Common myeloid progenitor, CD34-positive (primary cell): ENCODE data around the gene SKIDA1.
"Not testable (repeated sequence)": the region's sequence is repeated elsewhere in the genome, so short reads cannot be mapped to it uniquely, and the experiment has no call there.

ENCODE experiments used
- CTCF ChIA-PET: fragments of 350-600 bp; sonication (Branson Sonifier 250); formaldehyde crosslinking; loops from one replicate; lab custom pipeline; 2021; ENCODE audit warnings: antibody characterized with exemption; lab: Charles Lee
- POLR2A ChIA-PET: fragments of 350-600 bp; sonication (Branson Sonifier 250); formaldehyde crosslinking; loops from one replicate; lab custom pipeline; 2021; ENCODE audit warnings: antibody characterized with exemption; lab: Charles Lee
- DNase-seq, 3 donors: peaks; one replicate each; pipeline versions ENCODE4 v3.0.0 to v3.0.0-alpha.2; 2013
- H3K27ac ChIP-seq, 2 experiments: 1 replicate in 1 of 2; 2 replicates in 1 of 2; pipeline ENCODE4 v1.7.0; 2013; ENCODE audit warnings: inconsistent platforms in 2 of 2, low read length in 2 of 2, mild to moderate bottlenecking in 2 of 2, low read depth in 1 of 2, moderate library complexity in 1 of 2; ENCODE audit not compliant: severe bottlenecking in 2 of 2, insufficient read depth in 1 of 2, poor library complexity in 1 of 2
- H3K27me3 ChIP-seq, 5 experiments: replicated peaks in 2 of 5; 1 replicate in 3 of 5; 2 replicates in 2 of 5; pipeline versions ENCODE4 v1.6.1 to v1.7.0; 2013; ENCODE audit warnings: low read length in 4 of 5, mild to moderate bottlenecking in 2 of 5, moderate library complexity in 2 of 5, inconsistent platforms in 1 of 5; ENCODE audit not compliant: insufficient read depth in 5 of 5, control insufficient read depth in 4 of 5
- H3K36me3 ChIP-seq, 4 experiments: 1 replicate in 2 of 4; 2 replicates in 2 of 4; pipeline versions ENCODE4 v1.6.1 to v1.7.0; 2013; ENCODE audit warnings: low read length in 3 of 4, control low read depth in 1 of 4, mild to moderate bottlenecking in 1 of 4; ENCODE audit not compliant: control insufficient read depth in 4 of 4, insufficient read depth in 4 of 4
- H3K4me1 ChIP-seq, 4 experiments: 1 replicate in 3 of 4; 2 replicates in 1 of 4; pipeline versions ENCODE4 v1.6.1 to v1.7.1; 2013; ENCODE audit warnings: low read length in 3 of 4, mild to moderate bottlenecking in 3 of 4, control low read depth in 1 of 4, inconsistent platforms in 1 of 4, moderate library complexity in 1 of 4; ENCODE audit not compliant: control insufficient read depth in 4 of 4, insufficient read depth in 4 of 4; ENCODE audit errors: control extremely low read depth in 1 of 4
- H3K4me3 ChIP-seq, 7 experiments: 1 replicate in 4 of 7; 2 replicates in 3 of 7; pipeline versions ENCODE4 v1.5.1 to v1.7.0; 2013; ENCODE audit warnings: mild to moderate bottlenecking in 7 of 7, low read length in 6 of 7, moderate library complexity in 6 of 7, inconsistent platforms in 2 of 7, low read depth in 2 of 7, control low read depth in 1 of 7; ENCODE audit not compliant: insufficient read depth in 4 of 7, control insufficient read depth in 1 of 7; ENCODE audit errors: extremely low read depth in 1 of 7
- H3K9me3 ChIP-seq, 5 experiments: 1 replicate in 4 of 5; 2 replicates in 1 of 5; pipeline versions ENCODE4 v1.6.1 to v1.7.1; 2013; ENCODE audit warnings: low read length in 4 of 5, mild to moderate bottlenecking in 2 of 5, inconsistent platforms in 1 of 5, low read depth in 1 of 5, moderate library complexity in 1 of 5; ENCODE audit not compliant: control insufficient read depth in 4 of 5, insufficient read depth in 2 of 5; ENCODE audit errors: control extremely low read depth in 1 of 5
- WGBS: methylation state at CpG from one replicate; pipeline ENCODE4 v1.1.5; 2013; ENCODE audit not compliant: insufficient coverage; 5-methylcytosine and 5-hydroxymethylcytosine counted together

The SKIDA1 gene

DNA sequence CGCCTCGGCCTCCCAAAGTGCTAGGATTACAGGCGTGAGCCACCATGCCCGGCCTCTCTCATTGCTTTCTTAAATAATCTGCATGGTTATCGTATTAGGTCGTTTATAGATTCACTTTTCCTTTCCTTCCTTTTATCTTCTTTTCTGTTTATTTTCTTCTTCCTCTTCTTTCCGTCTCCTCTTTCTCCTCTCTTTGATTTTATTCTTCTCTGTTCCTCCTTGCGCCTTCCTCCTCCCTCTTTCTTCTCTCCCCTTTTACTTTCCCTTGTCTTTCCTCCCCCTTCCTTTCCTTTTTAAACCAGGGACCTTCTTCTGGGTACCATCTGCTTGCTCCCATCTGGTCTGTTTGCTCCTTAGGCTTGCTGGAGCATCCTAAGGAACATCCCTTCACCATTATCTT lies 27.2 kb upstream of the SKIDA1 start:
- peaks cover 18 to 74% (median 44%) of the 10 kb centered on the region in 4 experiments for H3K36me3 ChIP-seq
- no peak overlapping the region for H3K4me3 ChIP-seq
- no peak overlapping the region for H3K27ac ChIP-seq
- DNase-seq, result no peak
- POLR2A ChIA-PET, result no interaction called here
- H3K27me3 ChIP-seq, result no peaks in the 10 kb centered on the region
- no peaks in the 10 kb centered on the region for H3K9me3 ChIP-seq
- WGBS, result 96% methylated on average over 8 of the region's 8 CpGs
- no peaks in the 10 kb centered on the region for H3K4me1 ChIP-seq
- CTCF ChIA-PET, result no interaction called here

DNA sequence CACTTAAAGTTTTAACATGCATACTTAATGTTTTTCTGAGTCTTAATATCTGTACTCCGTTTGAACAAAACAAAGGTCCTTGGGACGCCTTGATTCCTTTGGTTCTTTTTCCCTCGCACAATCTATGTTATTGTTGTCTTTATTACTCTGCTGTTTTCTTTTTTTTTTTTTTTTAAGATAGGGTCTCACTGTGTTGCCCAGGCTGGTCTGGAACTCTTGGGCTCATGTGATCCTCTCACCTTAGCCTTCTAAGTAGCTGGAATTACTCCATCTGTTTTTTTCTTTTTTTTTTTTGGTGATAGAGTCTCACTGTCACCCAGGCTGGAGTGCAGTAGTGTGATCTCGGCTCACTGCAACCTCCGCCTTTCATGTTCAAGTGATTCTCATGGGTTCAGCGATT lies 21.8 kb upstream of the SKIDA1 start:
- CTCF ChIA-PET, result no interaction called here
- WGBS, result no CpG with 5 or more reads among the region's 6 CpGs

DNA sequence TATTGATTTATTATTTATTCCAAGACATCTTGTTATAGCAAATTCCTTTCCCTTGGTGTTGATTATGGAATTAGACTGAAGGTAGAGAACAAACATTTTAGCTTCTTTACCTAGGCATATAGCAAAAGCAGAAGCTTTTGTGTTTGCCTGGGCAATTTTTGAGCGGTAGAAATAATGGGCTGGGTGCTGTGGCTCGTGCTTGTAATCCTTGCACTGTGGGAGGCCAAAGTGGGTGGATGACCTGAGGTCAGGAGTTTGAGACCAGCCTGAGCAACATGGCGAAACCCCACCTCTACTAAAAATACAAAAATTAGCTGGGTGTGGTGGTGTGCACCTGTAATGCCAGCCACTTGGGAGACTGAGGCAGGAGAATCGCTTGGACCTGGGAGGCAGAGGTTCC lies 15.2 kb upstream of the SKIDA1 start:
- H3K9me3 ChIP-seq, H3K4me1 ChIP-seq, H3K27ac ChIP-seq, H3K27me3 ChIP-seq, POLR2A ChIA-PET, DNase-seq, H3K4me3 ChIP-seq: not testable (repeated sequence)
- H3K36me3 ChIP-seq, result peaks cover 26 to 77% (median 49%) of the 10 kb centered on the region in 4 experiments
- CTCF ChIA-PET, result interaction anchor here (1.0 to 2.8 kb wide), 4 partner anchors 10 to 44 kb away, joined by 3 to 11 read pairs (median 4); no protein-coding TSS in a partner anchor
- 100% methylated on average over 3 of the region's 4 CpGs for WGBS

More for the DNA sequence above, 21.8 kb upstream of the SKIDA1 start:
- POLR2A ChIA-PET, result no interaction called here
- Histone ChIP-seq H3K4me1 (no peaks in the 10 kb centered on the region), H3K27ac (no peak overlapping the region), H3K9me3 (no peaks in the 10 kb centered on the region), H3K36me3 (peaks cover 21 to 67% (median 44%) of the 10 kb centered on the region in 4 experiments), H3K4me3 (no peak overlapping the region), H3K27me3 (no peaks in the 10 kb centered on the region)
- no peak for DNase-seq

DNA sequence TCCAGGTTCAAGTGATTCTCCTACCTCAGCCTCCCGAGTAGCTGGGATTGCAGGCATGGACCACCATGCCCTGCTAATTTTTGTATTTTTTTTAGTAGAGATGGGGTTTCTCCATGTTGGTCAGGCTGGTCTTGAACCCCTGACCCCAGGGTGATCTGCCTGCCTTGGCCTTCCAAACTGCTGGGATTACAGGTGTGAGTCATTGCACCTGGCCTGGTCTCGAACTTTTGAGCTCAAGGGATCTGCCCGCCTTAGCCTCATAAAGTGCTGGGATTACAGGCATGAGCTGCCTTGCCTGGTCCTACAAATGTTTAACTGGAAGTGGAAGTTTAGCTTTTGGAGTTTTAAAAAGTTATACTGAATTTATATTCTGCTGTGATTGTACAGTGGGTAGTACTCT lies 11.4 kb upstream of the SKIDA1 start:
- POLR2A ChIA-PET, result no interaction called here
- H3K27me3 ChIP-seq, result no peaks in the 10 kb centered on the region
- no peak for DNase-seq
- H3K4me3 ChIP-seq, result no peak overlapping the region
- H3K9me3 ChIP-seq, result no peaks in the 10 kb centered on the region
- WGBS, result 100% methylated on average over 3 of the region's 3 CpGs
- H3K36me3 ChIP-seq, result peaks cover 12 to 40% (median 27%) of the 10 kb centered on the region in 4 experiments
- H3K4me1 ChIP-seq, result peaks cover 7 to 28% (median 21%) of the 10 kb centered on the region in 4 experiments
- H3K27ac ChIP-seq, result no peak overlapping the region
- CTCF ChIA-PET, result interaction anchor here (0.8 to 2.6 kb wide), 5 partner anchors 12 to 100 kb away, joined by 3 to 13 read pairs (median 3); no protein-coding TSS in a partner anchor

DNA sequence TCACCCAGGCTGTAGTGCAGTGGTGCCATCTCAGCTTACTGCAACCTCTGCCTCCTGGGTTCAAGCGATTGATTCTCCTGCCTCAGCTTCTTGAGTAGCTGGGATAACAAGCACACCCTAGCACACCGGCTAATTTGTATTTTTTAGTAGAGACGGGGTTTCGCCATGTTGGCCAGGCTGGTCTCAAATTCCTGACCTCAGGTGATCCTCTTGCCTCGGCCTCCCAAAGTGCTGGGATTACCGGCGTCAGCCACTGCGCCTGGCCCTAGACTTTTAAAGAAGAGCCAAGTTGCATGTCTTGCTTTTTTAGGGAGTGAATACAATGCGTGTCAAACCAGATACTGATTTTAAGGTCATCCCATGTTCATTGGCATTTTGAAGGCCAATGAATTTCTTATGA lies 10.5 kb upstream of the SKIDA1 start:
- H3K27ac ChIP-seq, result peak overlapping the region in 1 of 2 experiments; percentile 6
- H3K9me3 ChIP-seq, DNase-seq, H3K27me3 ChIP-seq: not testable (repeated sequence)
- peaks cover 10 to 36% (median 26%) of the 10 kb centered on the region in 4 experiments for H3K4me1 ChIP-seq
- ChIA-PET POLR2A (interaction anchor here (0.5 to 0.7 kb wide), 2 partner anchors 18 to 56 kb away, joined by 3 to 4 read pairs; no protein-coding TSS in a partner anchor), CTCF (interaction anchor here (1.6 to 2.6 kb wide), 2 partner anchors 14 to 40 kb away, joined by 5 to 13 read pairs; no protein-coding TSS in a partner anchor)
- peaks cover 9 to 31% (median 23%) of the 10 kb centered on the region in 4 experiments for H3K36me3 ChIP-seq
- WGBS, result 91% methylated on average over 9 of the region's 9 CpGs
- H3K4me3 ChIP-seq, result peak overlapping the region in 4 of 7 experiments; percentile 70 to 89 (median 74)

DNA sequence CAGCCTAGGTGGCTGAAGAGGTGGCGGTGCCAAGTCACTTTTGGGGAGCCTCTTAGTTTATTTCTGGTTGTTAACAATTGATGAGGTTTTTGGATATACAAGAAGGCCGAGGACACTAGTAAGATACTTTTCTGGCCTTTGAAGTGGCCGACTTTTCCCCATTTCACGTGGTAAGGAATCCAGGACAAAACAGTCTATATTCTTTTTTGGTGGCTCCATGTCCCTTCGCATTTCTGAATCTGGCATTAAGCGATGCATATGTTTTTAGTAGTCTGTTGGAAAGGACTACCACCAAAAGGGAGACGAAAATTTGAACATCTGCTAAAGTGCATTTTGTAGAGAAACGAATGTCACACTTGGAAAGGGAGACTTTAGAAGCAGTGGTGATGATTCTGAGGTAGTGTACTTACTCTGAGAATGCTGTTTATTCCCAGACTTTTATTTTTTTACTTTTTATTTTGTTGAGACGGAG lies 10.0 kb upstream of the SKIDA1 start:
- ChIA-PET POLR2A (interaction anchor here (0.6 to 0.7 kb wide), 2 partner anchors 57 to 218 kb away, joined by 3 to 4 read pairs; no protein-coding TSS in a partner anchor), CTCF (interaction anchor here (1.6 kb wide), 1 partner anchor 15 kb away, joined by 5 read pairs; no protein-coding TSS in a partner anchor)
- H3K27ac ChIP-seq, result peak overlapping the region; percentile 6 to 60
- H3K4me1 ChIP-seq, result peaks cover 13 to 40% (median 28%) of the 10 kb centered on the region in 4 experiments
- peaks cover 7 to 27% (median 21%) of the 10 kb centered on the region in 4 experiments for H3K36me3 ChIP-seq
- H3K4me3 ChIP-seq, result peak overlapping the region; percentile 35 to 89 (median 70)
- H3K9me3 ChIP-seq, result no peaks in the 10 kb centered on the region
- WGBS, result 39% methylated on average over 8 of the region's 9 CpGs
- no peaks in the 10 kb centered on the region for H3K27me3 ChIP-seq
- no peak for DNase-seq
